CD4-positive, alpha-beta memory T cell (primary cell): ENCODE data around the gene GLRX5. TPM values are rescaled to one million over a fixed set of nuclear protein-coding genes. Genes with fewer than 3 reads are reported as not detected.

ENCODE experiments used
- CTCF ChIA-PET: fragments of 350-600 bp; sonication (Branson Sonifier 250); formaldehyde crosslinking; loops from one replicate; lab custom pipeline; 2021; ENCODE audit warnings: inconsistent platforms; ENCODE audit not compliant: partially characterized antibody; lab: Charles Lee
- POLR2A ChIA-PET: fragments of 350-600 bp; sonication (Branson Sonifier 250); formaldehyde crosslinking; loops from one replicate; lab custom pipeline; 2021; ENCODE audit not compliant: partially characterized antibody; lab: Charles Lee
- DNase-seq, 5 donors: peaks; one replicate each; pipeline versions ENCODE4 v3.0.0 to v3.0.0-alpha.2; 2020 to 2022; ENCODE audit warnings: mixed read lengths in 1 of 5
- H3K27ac ChIP-seq: one replicate; pipeline ENCODE4 v1.7.0; 2013; ENCODE audit warnings: low read depth, low read length
- H3K27me3 ChIP-seq: 2 replicates; pipeline ENCODE4 v1.7.0; 2013; ENCODE audit warnings: mild to moderate bottlenecking, low read length, moderate library complexity; ENCODE audit not compliant: insufficient read depth
- H3K36me3 ChIP-seq: 2 replicates; pipeline ENCODE4 v1.7.0; 2013; ENCODE audit warnings: mild to moderate bottlenecking, low read length, moderate library complexity; ENCODE audit not compliant: insufficient read depth
- H3K4me1 ChIP-seq: 2 replicates; pipeline ENCODE4 v1.7.0; 2013; ENCODE audit warnings: mild to moderate bottlenecking, low read length, moderate library complexity; ENCODE audit not compliant: insufficient read depth
- H3K4me3 ChIP-seq, 2 donors: one replicate each; pipeline ENCODE4 v1.7.0; 2013; ENCODE audit warnings: low read length in 2 of 2, mild to moderate bottlenecking in 1 of 2
- H3K9me3 ChIP-seq, 2 donors: one replicate each; pipeline ENCODE4 v1.7.0; 2013; ENCODE audit warnings: low read length in 2 of 2, control low read depth in 1 of 2; ENCODE audit not compliant: control insufficient read depth in 1 of 2
- H3K27ac Mint-ChIP-seq, 7 donors: one replicate each; pipeline ENCODE4 v1.8.0; 2020 to 2021; ENCODE audit warnings: mixed read lengths in 7 of 7, mild to moderate bottlenecking in 6 of 7, inconsistent platforms in 3 of 7, moderate library complexity in 3 of 7
- H3K27me3 Mint-ChIP-seq, 2 donors: one replicate each; pipeline ENCODE4 v1.8.0; 2020 to 2021; ENCODE audit warnings: mixed read lengths in 2 of 2
- H3K36me3 Mint-ChIP-seq, 2 donors: one replicate each; pipeline ENCODE4 v1.8.0; 2020 to 2021; ENCODE audit warnings: mixed read lengths in 2 of 2, inconsistent platforms in 1 of 2, mild to moderate bottlenecking in 1 of 2
- H3K4me1 Mint-ChIP-seq, 4 donors: one replicate each; pipeline ENCODE4 v1.8.0; 2020 to 2021; ENCODE audit warnings: mixed read lengths in 4 of 4, mild to moderate bottlenecking in 1 of 4
- H3K4me3 Mint-ChIP-seq, 8 donors: one replicate each; pipeline ENCODE4 v1.8.0; 2020 to 2021; ENCODE audit warnings: mixed read lengths in 8 of 8, mild to moderate bottlenecking in 7 of 8, moderate library complexity in 6 of 8, inconsistent platforms in 3 of 8
- H3K9me3 Mint-ChIP-seq, 8 donors: one replicate each; pipeline ENCODE4 v1.8.0; 2020 to 2021; ENCODE audit warnings: mixed read lengths in 8 of 8, mild to moderate bottlenecking in 5 of 8, inconsistent platforms in 3 of 8, moderate library complexity in 1 of 8
- intact Hi-C: fragments of 100-400 bp; cut with micrococcal nuclease; formaldehyde crosslinking; loops from one replicate; pipeline ENCODE4 v1.15.1; 2023
- polyA plus RNA-seq, 2 donors: library from polyadenylated mRNA; unstranded; fragments of 300-500 nt; fragmentation: Illumina TruSeq; gene quantifications; one replicate each; pipeline ENCODE4 v1.2.3, GENCODE V29; 2021
- total RNA-seq, 2 experiments: library from RNA; stranded (reverse); gene quantifications; one replicate each; pipeline ENCODE4 v1.2.3, GENCODE V29; 2021

The GLRX5 gene
- total and polyA plus RNA-seq, 4 experiments from 2014 or later: 17.6 to 74.7 (median 39.5) TPM

- H3K27me3 ChIP-seq: no peaks in the 10 kb centered on the region
- intact Hi-C loops: no loop called here
- peaks cover 53% of the 10 kb centered on the region for H3K4me1 ChIP-seq
- H3K4me3 Mint-ChIP-seq: peak overlapping the region in 7 of 8 donors; percentile 2 to 97 (median 68)
- no peaks in the 10 kb centered on the region for H3K27me3 Mint-ChIP-seq
- H3K36me3 ChIP-seq: no peaks in the 10 kb centered on the region
- peak overlapping the region; percentile 54 to 99 (median 79) for H3K27ac Mint-ChIP-seq
- peaks cover 0 to 3% (median 0%) of the 10 kb centered on the region in 8 donors for H3K9me3 Mint-ChIP-seq
- peaks cover 44 to 79% (median 58%) of the 10 kb centered on the region in 4 donors for H3K4me1 Mint-ChIP-seq
- peaks cover 9 to 18% of the 10 kb centered on the region in 2 donors for H3K36me3 Mint-ChIP-seq
- CTCF ChIA-PET: interaction anchor here (0.8 to 25.2 kb wide), 3 partner anchors 9 to 105 kb away, joined by 3 to 845 read pairs (median 3); no protein-coding TSS in a partner anchor
- H3K9me3 ChIP-seq: no peaks in the 10 kb centered on the region
- no peak for DNase-seq
- H3K4me3 ChIP-seq: no peak overlapping the region
- POLR2A ChIA-PET: interaction anchor here (1.8 to 4.9 kb wide), 3 partner anchors 8 to 16 kb away, joined by 8 to 65 read pairs (median 39); partner anchors contain the start of gene SYNE3
- peak overlapping the region; percentile 10 for H3K27ac ChIP-seq
Observed at GRCh38 chr14:95531969-95532368, 2.9 kb upstream of the GLRX5 start.

GRCh38 chr14:95533391-95533821 is 1.4 kb upstream of the GLRX5 start:
- peak overlapping the region; percentile 77 for H3K27ac ChIP-seq
- H3K9me3 ChIP-seq: no peaks in the 10 kb centered on the region
- H3K4me1 ChIP-seq: peaks cover 50% of the 10 kb centered on the region
- no peaks in the 10 kb centered on the region for H3K36me3 ChIP-seq
- H3K4me3 Mint-ChIP-seq: peak overlapping the region; percentile 88 to 97 (median 92)
- H3K4me3 ChIP-seq: peak overlapping the region; percentile 45 to 76
- H3K27ac Mint-ChIP-seq: peak overlapping the region; percentile 91 to 99 (median 94)
- POLR2A ChIA-PET: interaction anchor here (0.8 to 4.9 kb wide), 9 partner anchors 10 to 116 kb away, joined by 3 to 65 read pairs (median 12); partner anchors contain the start of gene SYNE3
- peaks cover 9 to 18% of the 10 kb centered on the region in 2 donors for H3K36me3 Mint-ChIP-seq
- H3K9me3 Mint-ChIP-seq: peaks cover 0 to 3% (median 0%) of the 10 kb centered on the region in 8 donors
- H3K4me1 Mint-ChIP-seq: peaks cover 48 to 83% (median 62%) of the 10 kb centered on the region in 4 donors
- H3K27me3 ChIP-seq: no peaks in the 10 kb centered on the region
- CTCF ChIA-PET: interaction anchor here (1.1 to 25.2 kb wide), 5 partner anchors 10 to 106 kb away, joined by 3 to 845 read pairs (median 10); no protein-coding TSS in a partner anchor
- intact Hi-C loops: no loop called here
- no peaks in the 10 kb centered on the region for H3K27me3 Mint-ChIP-seq
- peak in 1 of 5 donors; percentile 55 for DNase-seq

DNA sequence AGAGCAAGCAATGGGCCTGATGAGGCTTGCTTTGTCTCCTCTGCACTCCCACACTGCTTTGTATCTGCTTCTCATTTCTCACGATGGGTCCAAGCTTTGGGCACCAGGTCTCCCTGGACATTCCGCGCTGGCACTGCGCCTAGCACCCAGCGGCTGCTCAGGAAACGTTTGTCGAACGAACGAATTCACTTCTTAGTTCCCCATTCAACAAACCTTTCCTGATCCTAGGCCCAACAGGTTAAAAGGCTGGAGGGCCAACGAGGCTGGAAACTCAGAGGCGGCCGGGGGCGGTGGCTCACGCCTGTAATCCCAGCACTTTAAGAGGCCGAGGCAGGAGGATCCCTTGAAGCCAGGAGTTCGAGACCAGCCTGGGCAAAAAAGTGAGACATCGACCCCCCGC is 1.0 kb upstream of the GLRX5 start:
- Mint-ChIP-seq H3K36me3 (peaks cover 9 to 18% of the 10 kb centered on the region in 2 donors), H3K27me3 (no peaks in the 10 kb centered on the region), H3K4me1 (peaks cover 49 to 85% (median 63%) of the 10 kb centered on the region in 4 donors), H3K27ac (peak overlapping the region; percentile 91 to 99 (median 94)), H3K9me3 (peaks cover 0 to 3% (median 0%) of the 10 kb centered on the region in 8 donors), H3K4me3 (peak overlapping the region; percentile 88 to 97 (median 92))
- peaks cover 50% of the 10 kb centered on the region for H3K4me1 ChIP-seq
- H3K9me3 ChIP-seq: no peaks in the 10 kb centered on the region
- peak overlapping the region; percentile 45 to 76 for H3K4me3 ChIP-seq
- H3K27ac ChIP-seq: peak overlapping the region; percentile 77
- H3K27me3 ChIP-seq: no peaks in the 10 kb centered on the region
- peak in 1 of 5 donors; percentile 46 for DNase-seq
- POLR2A ChIA-PET: interaction anchor here (0.8 to 4.9 kb wide), 10 partner anchors 10 to 117 kb away, joined by 3 to 65 read pairs (median 10); partner anchors contain the start of gene SYNE3
- H3K36me3 ChIP-seq: no peaks in the 10 kb centered on the region
- intact Hi-C loops: loop anchor here (1.0 to 2.0 kb wide), 6 partner anchors 10 to 828 kb away; partner anchors contain the start of genes DICER1 and SYNE3
- CTCF ChIA-PET: interaction anchor here (1.1 to 25.2 kb wide), 8 partner anchors 7 to 107 kb away, joined by 3 to 845 read pairs (median 8); partner anchors contain the start of gene SYNE3

- ChIA-PET CTCF (interaction anchor here (2.8 to 25.2 kb wide), 4 partner anchors 9 to 82 kb away, joined by 10 to 845 read pairs (median 14); no protein-coding TSS in a partner anchor), POLR2A (interaction anchor here (1.2 to 4.9 kb wide), 7 partner anchors 12 to 378 kb away, joined by 3 to 65 read pairs (median 27); partner anchors contain the start of gene SYNE3)
- no peaks in the 10 kb centered on the region for H3K9me3 ChIP-seq
- H3K4me1 ChIP-seq: peaks cover 50% of the 10 kb centered on the region
- H3K27me3 Mint-ChIP-seq: no peaks in the 10 kb centered on the region
- H3K9me3 Mint-ChIP-seq: peaks cover 0 to 3% (median 0%) of the 10 kb centered on the region in 8 donors
- H3K27me3 ChIP-seq: no peaks in the 10 kb centered on the region
- H3K4me3 ChIP-seq: peak overlapping the region; percentile 48 to 74
- intact Hi-C loops: loop anchor here (2.0 kb wide), 1 partner anchor 93 kb away; no protein-coding TSS in a partner anchor
- H3K27ac Mint-ChIP-seq: peak overlapping the region; percentile 70 to 95 (median 94)
- peaks cover 2 to 12% of the 10 kb centered on the region in 2 donors for H3K36me3 Mint-ChIP-seq
- no peaks in the 10 kb centered on the region for H3K36me3 ChIP-seq
- peak overlapping the region; percentile 90 to 97 (median 94) for H3K4me3 Mint-ChIP-seq
- no peak for DNase-seq
- peaks cover 53 to 82% (median 65%) of the 10 kb centered on the region in 4 donors for H3K4me1 Mint-ChIP-seq
- H3K27ac ChIP-seq: peak overlapping the region; percentile 58
Observed at GRCh38 chr14:95535226-95536021, 574 bp downstream of the GLRX5 start.

GRCh38 chr14:95536036-95536593 is 1.3 kb downstream of the GLRX5 start:
- Histone ChIP-seq H3K36me3 (no peaks in the 10 kb centered on the region), H3K27ac (peak overlapping the region; percentile 58), H3K4me1 (peaks cover 46% of the 10 kb centered on the region), H3K4me3 (peak overlapping the region in 1 of 2 donors; percentile 74), H3K27me3 (no peaks in the 10 kb centered on the region), H3K9me3 (no peaks in the 10 kb centered on the region)
- H3K9me3 Mint-ChIP-seq: peaks cover 0 to 3% (median 0%) of the 10 kb centered on the region in 8 donors
- no peaks in the 10 kb centered on the region for H3K27me3 Mint-ChIP-seq
- peak overlapping the region in 6 of 7 donors; percentile 70 to 95 (median 94) for H3K27ac Mint-ChIP-seq
- H3K36me3 Mint-ChIP-seq: peaks cover 0 to 11% of the 10 kb centered on the region in 2 donors
- DNase-seq: no peak
- CTCF ChIA-PET: interaction anchor here (1.4 to 25.2 kb wide), 5 partner anchors 9 to 108 kb away, joined by 4 to 845 read pairs (median 11); no protein-coding TSS in a partner anchor
- intact Hi-C loops: no loop called here
- POLR2A ChIA-PET: interaction anchor here (0.8 to 4.9 kb wide), 6 partner anchors 17 to 378 kb away, joined by 3 to 39 read pairs (median 4); partner anchors contain the start of gene SYNE3
- peak overlapping the region; percentile 90 to 97 (median 94) for H3K4me3 Mint-ChIP-seq
- H3K4me1 Mint-ChIP-seq: peaks cover 49 to 75% (median 61%) of the 10 kb centered on the region in 4 donors

GRCh38 chr14:95536671-95537070 is 1.8 kb downstream of the GLRX5 start:
- no peaks in the 10 kb centered on the region for H3K9me3 ChIP-seq
- Mint-ChIP-seq H3K9me3 (peaks cover 0 to 3% (median 0%) of the 10 kb centered on the region in 8 donors), H3K27ac (no peak overlapping the region), H3K4me1 (peaks cover 46 to 70% (median 59%) of the 10 kb centered on the region in 4 donors), H3K27me3 (no peaks in the 10 kb centered on the region), H3K4me3 (peak overlapping the region in 5 of 8 donors; percentile 32 to 96 (median 90)), H3K36me3 (peaks cover 0 to 11% of the 10 kb centered on the region in 2 donors)
- no peak overlapping the region for H3K27ac ChIP-seq
- POLR2A ChIA-PET: interaction anchor here (0.8 to 4.9 kb wide), 4 partner anchors 18 to 94 kb away, joined by 3 to 39 read pairs (median 4); partner anchors contain the start of gene SYNE3
- intact Hi-C loops: no loop called here
- H3K36me3 ChIP-seq: no peaks in the 10 kb centered on the region
- H3K27me3 ChIP-seq: no peaks in the 10 kb centered on the region
- peaks cover 41% of the 10 kb centered on the region for H3K4me1 ChIP-seq
- H3K4me3 ChIP-seq: no peak overlapping the region
- DNase-seq: no peak
- CTCF ChIA-PET: interaction anchor here (1.4 to 25.2 kb wide), 4 partner anchors 10 to 109 kb away, joined by 4 to 845 read pairs (median 8); no protein-coding TSS in a partner anchor
